Tibial nerve (tissue), 3 donors: ENCODE results near the gene PLCB2.

ENCODE experiments used
- POLR2A ChIP-seq, 2 donors: fragments of 450-650 bp; IDR thresholded peaks; one replicate each; pipeline ENCODE4 v1.6.1; 2017; ENCODE audit warnings: antibody characterized with exemption in 2 of 2, mild to moderate bottlenecking in 2 of 2, moderate library complexity in 2 of 2
- TF ChIP-seq, protein P1 (sequence below), 5 experiments: fragments of 200-600 bp in 3 of 5; fragments of 450-650 bp in 2 of 5; sonication (generic) in 3 of 5; IDR thresholded peaks; one replicate each; pipeline ENCODE4 v1.5.1; 2016 to 2019; ENCODE audit warnings: antibody characterized with exemption in 5 of 5, mild to moderate bottlenecking in 3 of 5, moderate library complexity in 2 of 5

DNA sequence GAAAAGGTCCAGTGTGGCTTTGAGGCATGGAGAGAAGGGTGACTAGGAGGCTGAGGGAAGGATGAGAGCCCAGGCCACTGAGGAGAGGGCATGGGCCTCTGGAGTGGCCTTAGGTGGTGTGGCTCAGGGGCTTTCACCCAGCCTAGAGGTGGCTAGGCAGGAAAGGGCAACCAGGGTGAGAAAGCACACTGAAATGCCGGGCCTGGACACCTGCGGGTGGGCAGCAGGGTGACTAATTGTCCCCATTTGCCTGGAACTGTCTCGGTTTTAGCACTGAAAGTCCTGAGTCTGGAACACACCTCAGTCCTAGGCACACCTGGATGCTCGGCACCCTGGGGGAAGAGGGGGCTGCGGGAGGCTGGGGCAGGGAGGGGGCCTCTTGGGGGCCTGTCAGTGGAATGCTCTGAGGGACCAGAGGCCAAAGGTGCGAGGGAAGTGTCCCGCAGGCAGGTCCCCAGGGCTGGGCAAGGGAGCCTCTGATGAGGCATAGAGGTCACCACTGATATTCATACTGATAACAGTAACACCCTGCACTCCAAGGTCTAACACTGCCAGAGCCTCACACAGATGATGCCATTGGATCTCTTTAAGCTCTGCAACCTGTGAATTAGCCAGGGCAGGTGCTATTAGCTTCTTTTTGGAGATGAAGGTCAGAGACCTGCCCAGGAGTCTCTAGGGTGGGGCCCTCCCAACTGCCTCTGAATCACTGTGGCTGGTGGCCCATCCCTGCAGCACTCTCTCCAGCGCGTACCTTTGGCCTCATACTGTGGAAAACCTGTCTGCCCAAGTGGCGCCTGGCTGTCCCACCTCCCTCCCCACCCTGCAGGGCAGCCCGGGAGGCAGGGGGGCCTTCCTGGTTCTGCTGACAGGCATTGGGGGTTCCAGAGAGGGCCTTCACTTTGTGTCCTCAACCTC is 40.1 kb upstream of the PLCB2 start:
- TF ChIP-seq, protein P1, sequence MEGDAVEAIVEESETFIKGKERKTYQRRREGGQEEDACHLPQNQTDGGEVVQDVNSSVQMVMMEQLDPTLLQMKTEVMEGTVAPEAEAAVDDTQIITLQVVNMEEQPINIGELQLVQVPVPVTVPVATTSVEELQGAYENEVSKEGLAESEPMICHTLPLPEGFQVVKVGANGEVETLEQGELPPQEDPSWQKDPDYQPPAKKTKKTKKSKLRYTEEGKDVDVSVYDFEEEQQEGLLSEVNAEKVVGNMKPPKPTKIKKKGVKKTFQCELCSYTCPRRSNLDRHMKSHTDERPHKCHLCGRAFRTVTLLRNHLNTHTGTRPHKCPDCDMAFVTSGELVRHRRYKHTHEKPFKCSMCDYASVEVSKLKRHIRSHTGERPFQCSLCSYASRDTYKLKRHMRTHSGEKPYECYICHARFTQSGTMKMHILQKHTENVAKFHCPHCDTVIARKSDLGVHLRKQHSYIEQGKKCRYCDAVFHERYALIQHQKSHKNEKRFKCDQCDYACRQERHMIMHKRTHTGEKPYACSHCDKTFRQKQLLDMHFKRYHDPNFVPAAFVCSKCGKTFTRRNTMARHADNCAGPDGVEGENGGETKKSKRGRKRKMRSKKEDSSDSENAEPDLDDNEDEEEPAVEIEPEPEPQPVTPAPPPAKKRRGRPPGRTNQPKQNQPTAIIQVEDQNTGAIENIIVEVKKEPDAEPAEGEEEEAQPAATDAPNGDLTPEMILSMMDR (IDR thresholded peaks at IDR 0.05) = no peak
- TF ChIP-seq POLR2A (IDR thresholded peaks at IDR 0.05) = no peak
